HG03378 (cell line): Measurements from ENCODE around the gene CAMK1G.

Experiments
- ATAC-seq: cut with Tn5 transposase; IDR thresholded peaks from one replicate; pipeline ENCODE4 v1.9.1; 2021; ENCODE audit warnings: mild to moderate bottlenecking, moderate library complexity; ENCODE audit not compliant: unreplicated experiment

CAMK1G gene

DNA sequence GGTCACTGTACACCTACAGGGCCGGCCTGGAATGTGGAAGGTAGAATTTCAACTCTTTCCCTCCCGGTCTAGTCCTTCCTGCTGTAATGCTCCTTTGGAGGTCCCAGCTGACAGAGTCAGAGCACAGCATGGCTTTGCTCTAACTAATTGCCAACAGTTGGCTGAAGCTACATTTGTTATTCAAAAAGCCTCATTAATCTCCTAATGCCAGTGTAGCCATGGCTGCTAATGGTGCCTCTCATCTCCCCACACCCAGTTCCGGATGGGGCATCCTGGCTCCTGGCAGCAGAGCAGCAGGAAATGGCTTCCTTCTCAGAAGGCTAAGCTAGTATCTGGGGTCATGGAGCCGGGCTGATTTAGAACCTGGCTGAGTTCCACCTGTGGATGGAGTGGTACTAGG is 18.7 kb upstream of the CAMK1G start:
- ATAC-seq: no peak

DNA sequence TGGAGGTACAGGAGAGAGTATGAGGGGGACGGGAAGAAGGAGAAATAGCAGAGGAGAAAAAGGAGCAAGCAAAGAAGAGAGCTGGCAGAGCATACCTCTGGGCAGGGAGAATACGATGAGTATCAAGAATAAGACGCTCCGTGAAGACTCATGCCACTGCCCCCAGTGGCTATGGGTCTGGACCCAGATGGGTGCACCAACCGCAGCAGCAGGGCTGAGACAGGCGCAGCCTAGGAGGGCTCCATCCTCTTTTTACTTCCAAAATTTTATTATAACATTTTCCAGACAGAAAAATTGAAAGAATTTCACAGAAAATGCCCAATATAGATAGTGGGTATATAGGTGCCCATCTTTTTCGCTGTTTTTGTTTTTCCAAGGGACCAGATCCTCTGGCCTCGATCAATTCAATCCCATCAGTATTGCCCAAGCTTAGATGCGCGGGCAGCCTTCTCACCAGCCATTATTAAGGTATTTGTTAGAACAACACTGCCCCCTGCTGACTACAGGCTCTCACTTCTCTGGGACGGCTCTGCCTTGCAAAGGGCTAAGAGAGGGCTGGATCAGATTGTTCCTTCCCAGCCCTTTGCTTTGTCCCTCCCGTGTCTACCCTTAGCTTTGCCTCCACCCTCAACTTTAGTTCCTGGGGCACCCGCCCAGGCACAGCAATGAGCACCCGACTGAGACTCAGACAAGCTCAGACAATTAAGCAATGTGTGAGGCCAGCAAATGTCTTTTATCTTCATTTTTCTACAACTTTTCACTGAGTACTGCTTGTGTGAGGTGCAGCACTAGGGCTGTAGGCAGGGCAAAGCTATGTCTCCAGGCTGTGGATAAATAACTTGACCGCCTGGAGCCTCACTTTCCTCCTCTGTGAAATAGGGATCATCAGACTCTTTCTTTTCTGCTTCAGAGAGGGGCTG is 17.5 kb upstream of the CAMK1G start:
- peak; percentile 88 for ATAC-seq

DNA sequence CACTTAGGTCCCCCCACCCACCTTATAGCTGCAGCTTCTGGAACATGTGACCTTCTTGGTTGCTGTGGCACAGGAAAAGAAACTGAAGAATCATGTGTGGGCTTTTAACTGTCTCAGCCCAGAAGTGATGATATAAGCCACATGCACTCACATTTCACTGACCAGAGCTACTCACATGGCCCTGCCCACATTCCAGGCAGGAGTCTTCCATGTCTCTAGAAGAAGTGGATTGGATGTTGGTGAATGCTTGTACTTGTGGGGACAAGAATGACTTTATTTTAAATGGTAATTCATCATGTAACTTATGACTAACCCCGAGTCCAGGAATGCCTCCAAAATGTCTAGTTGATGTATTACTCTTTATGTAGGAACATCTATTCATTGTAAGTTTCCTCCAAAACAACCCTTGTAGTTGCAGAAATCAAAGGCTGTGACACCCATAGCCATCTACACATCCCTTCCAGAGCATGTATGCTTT is 15.8 kb upstream of the CAMK1G start:
- ATAC-seq: no peak

DNA sequence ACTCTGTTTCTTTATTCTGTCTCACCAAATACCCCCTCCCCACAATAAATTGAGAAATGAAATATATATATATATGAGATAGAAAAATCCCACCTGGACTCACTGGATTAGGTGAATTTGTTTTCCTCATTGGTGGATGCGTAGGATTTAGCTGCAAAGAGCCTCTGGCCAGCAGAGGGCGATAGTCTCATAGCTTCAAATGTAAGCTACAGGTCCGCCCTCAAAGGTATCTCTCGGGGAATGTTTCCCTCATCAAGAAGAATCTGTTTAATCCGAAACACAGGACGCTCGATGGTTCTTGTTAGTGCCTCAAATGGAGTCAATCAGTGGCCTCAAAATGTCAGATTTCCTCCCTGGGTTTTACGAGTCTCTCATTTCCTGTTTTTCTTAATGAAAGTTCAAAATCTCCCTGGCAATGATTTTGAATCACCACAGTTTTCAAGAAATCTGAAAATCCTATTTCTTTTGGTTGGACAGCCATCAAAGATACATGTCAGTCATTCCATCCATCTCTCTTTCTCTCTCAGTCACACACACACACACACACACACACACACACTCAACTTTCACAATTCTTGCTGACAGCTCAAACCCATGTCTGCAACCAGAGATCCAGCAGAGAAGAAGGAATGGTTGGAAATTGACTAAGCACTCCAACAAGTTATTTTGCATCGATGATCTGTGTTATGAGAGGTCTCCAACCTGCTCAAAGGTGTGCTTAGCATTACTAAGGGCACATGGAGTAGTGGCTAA is 13.9 kb upstream of the CAMK1G start:
- no peak for ATAC-seq

DNA sequence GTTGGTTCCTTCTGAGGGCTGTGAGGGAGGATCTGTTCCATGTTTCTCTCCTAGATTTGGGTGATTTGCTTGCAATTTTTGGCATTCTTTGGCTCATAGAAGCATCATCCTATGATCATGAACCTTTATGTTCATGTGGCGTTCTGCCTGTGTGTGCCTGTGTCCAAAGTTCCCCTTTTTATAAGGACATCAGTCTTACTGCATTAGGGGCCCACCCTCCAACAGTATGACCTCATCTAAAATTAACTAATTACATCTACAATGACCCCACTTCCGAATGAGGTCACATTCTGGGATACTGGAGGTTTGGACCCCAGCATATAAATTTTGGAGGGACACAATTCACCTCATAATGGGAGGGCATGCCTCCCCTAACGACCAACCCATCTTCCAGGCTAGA is 12.8 kb upstream of the CAMK1G start:
- no peak for ATAC-seq

DNA sequence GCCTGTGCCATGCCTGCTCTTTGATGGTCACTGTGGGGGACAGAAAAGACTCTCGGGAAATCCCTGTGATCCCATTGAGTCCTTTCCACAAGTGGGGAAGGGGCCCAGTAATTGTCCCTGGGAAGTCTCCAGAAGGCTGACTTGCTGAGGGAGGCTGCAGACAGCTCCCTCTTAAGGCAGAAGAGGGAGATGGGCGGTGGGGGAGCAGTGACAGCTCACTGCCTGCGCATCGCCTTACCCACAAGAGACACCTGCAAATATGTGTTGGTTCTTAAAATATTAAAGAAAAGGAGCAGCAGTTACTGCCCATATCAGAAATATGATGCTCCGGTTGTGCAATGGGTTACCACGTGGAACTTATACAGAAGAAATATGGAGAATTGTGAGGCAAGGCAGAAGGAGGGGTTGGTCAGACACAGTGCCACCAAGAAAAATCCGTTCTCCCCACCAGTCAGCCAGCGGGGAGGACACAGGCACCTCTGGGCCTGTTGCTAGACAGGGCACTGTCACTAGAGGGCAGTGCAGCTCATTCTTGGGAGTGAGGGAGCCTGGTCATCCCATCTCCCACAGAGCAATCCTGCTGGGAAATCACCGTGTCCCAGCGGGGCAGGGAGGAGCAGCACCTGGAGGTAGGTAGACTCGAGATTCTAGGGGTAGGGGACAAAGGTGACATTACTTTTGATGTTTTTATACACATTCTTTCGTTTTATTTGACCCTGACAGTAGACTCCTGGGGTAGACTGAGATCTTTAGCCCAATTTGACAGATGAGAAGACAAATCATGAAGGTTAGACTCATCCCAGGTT is 6.9 kb upstream of the CAMK1G start:
- ATAC-seq: peak; percentile 78

DNA sequence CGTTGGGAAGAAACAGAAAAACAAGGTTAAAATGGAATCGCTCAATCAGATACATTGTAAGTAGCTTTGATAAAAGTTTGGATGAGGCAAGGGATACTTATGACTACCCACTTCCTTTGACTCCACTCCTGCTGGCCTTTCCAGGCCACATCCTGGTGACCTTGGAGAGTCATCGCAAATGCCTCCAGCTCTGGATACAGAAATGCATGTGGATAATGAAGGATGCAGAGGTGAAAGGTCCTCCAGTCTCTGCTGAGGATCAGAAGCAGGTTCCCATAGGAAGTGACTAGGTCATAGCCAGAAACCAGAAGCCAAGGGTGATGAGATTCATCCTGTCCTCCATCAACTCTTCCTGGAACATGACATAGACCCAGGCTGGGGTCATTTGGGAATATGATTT is 6.2 kb upstream of the CAMK1G start:
- no peak for ATAC-seq

DNA sequence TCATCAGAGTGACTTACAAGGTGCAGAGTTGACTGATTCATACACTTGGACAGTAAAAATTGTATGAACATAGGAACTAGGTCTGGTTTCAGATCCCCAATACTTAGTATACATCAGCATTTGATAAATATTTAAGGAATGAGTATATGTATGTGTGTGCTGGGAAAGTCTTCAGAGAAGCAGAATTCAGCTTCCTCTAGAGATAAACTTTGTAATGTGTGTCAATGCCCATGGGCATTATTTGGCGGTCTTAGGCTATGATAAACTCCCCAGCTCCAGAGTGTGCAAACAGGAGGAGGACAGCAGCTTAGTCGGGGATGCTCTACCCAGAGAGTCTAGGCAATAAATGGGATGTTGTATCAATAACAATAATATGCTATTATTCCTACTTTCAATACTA is 2.9 kb upstream of the CAMK1G start:
- no peak for ATAC-seq

DNA sequence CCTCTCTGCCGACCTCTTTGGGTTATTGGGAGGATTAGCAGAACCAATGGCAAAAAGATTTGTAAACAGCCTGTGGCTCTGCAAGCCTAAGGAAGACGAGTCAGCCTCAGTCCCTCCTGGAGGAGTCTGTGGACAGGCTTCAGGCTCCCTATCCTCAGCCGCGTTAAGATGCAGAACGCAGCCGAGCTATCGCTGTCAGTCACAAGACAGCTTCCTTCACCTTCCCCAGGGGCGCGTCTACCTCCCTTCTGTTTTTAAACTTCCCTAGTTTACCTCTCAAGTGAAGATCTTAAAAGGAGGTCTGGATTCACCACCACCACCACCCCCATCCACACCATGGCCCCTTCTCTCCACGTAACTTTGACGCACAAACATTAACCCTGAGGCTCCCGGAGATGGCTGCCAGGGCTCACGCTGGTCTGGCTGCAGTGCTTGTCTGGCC is 738 bp downstream of the CAMK1G start:
- ATAC-seq: no peak

DNA sequence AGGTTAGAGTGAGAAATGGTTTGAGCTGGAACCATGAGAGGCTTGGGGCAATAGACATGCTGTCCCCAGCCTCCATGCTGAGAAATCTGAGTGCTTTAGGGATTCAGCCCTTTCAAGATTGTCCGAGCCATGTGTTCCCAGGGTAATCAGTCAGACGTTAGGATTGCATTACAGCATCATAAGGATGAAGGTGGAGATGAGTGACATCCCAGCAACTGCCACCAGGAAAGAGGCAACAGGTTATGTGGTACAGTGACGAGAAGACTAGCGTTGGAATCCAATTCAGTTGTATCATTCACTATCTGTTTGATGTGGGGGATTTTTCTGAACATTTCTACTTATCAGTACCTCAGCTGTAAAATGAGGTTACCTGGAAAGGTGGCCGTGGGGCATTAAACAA is 1.7 kb downstream of the CAMK1G start:
- no peak for ATAC-seq

DNA sequence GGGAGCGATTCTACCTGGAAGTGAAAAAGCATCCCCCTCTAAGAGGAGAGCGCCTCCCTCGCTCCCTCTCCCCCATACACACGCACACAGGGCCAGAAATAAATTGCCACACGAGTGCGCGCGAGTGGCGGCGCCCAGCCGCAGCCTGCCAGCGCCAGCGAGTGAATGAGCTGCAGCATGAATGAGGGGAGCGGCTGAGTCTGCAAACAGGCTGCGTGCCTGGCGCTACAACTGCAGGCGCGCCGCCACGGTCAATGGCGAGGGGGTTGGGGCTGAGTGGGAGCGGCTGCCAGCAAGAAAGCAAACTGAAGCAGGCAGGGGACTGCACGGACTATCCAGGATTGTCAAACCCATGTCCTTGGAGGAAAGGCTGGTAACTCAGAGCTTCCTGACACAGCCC is 2.2 kb downstream of the CAMK1G start:
- no peak for ATAC-seq

DNA sequence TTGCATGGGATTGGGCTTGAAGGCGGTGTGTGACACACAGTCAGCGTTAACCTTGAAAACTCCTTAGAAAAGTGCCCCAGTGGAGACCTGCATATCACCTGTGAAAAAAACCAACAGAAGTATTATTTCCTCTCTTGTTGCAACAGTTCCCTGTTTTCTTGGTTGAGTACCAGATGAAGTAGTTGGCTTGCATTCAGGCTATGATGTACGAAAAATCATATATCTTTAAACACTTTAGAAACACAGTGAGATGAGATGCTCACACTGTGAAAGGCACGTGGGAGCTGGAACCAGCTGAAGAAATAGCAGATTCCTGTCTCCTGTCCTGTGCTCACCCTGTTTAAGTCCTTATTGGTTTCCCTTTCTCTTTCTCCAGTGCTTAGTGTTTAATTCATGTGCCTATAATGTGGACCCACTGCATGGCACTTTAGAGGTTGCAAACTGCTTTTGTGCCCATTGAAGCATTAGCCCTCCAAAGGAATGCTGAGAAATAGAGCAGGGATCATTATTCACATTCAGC is 2.8 kb downstream of the CAMK1G start:
- no peak for ATAC-seq

DNA sequence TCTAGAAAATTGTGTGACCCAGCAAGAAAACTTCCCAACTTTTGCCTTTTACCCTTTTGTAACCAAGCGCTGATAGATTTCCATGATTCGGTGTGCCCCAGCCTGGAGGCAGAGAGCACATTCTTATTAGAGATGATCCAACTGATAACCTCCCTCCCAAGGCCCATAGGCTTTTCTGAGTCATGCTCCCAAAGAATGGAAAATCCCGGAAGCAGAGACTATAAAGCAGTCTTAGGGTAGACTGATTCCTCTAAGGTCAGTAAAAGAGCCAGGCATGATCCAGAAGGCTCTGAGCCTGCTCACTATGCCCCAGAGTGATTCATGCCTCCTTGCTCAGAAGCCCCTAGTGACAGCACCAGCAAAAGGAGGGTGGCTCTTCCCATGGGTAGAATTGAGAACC is 4.3 kb downstream of the CAMK1G start:
- ATAC-seq: no peak

DNA sequence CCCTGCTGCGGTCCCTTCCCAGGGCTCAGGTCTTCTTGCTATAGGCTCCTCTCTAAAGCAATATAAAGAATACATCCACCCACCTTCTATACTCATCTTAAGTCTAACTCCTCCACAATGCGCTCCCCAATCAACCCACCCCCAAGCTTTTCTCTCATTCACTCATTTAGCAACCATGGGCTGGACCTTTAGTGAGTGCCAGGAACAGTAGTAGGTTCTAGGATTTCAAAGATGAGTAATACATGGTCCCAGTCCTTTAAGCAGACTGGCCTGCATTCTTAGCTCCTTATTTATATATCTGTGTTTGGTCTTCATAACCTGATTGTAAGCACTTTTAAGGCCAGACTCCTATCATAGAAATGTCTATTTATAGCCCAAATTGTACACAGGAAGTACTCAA is 5.9 kb downstream of the CAMK1G start:
- ATAC-seq: no peak

DNA sequence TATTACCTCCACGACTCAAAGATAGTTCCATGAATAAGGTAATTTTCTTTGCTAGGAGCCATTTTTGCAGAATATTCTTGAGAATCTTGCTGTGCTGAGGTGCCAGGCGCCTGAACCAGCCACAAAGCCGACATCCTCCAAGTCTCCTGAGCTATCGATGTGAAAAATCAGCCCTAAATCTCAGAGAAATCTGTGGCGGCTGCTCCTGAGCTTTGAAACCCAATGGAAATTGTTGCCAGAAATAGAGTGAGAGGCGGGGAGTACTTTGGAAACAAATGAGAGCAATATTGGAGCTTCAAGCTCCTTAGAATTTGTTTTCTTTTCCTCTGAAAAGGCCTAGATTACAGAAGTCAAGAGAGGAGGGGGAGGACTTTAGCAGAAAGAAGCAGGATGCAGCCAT is 6.3 kb downstream of the CAMK1G start:
- no peak for ATAC-seq

DNA sequence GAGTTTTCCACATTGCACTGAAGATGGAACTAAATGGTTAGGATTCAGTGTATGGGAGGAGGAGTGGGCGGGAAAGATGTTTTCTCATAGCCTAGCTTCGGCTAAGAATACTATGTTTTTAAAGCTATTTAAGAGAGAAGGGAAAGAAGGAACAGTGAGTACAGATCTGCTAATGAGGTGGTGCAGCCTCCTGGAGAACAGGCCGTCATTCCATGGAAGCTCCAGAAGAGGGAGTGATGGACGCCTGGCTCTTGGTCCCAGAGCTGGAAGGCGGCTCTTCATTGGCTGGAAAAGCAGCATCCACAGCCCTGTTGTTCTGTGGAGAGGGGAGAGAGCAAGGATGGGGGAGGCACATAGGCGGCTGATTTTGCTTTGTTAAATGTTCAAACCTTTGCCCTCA is 6.9 kb downstream of the CAMK1G start:
- ATAC-seq: no peak

DNA sequence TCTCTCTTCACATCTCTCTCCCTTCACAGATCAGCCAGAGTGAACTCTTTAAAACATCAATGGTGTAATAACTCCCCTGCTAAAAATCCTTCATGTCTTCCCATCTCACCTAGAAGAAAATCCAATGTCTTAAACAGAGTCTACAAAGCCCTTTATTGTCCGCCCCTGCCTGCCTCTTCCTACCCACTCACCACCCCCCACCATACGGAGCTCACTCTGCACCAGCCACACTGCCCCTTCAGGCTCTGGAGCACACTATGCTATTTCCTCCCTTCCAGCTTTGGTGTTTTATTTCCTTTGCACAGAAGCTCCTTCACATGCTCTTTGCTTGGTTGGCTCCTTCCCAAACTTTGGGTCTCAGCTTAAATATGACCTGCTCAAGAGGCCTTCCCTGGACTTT is 10.2 kb downstream of the CAMK1G start:
- ATAC-seq: no peak

DNA sequence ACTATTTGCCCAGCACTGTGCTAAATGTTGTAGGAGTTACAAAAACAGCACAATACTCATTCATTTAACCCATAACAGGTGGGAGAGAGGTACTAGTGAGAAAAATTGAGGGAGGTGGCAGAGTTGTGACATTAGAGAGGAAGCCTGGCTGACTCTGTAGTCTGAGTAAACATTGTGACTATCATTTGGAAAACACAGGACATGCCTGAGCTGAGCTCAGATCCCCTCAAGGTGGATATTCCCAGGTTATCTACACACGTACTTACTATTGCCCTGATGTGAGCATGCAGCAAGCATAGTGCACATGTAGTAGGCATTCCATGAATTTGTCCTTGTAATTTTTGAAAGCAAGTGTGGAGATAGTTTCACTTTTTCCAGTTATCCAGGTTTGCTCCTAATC is 10.9 kb downstream of the CAMK1G start:
- ATAC-seq: no peak

DNA sequence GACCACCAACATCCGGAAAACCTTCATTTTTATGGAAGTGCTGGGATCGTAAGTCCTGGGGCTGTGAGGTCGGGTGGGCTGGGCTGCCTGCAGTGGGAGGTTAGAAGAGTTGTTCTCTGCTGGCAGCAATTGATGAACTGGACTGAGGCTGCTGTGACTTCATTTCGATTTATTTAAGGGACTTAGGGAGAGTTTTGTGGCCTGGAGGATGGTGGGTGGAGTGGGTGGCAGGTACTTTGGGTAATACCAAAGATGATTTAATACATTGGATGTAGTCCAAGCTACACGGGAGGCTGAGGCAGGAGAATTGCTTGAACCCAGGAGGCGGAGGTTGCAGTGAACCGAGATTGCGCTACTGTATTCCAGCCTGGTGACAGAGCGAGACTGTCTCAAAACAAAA is 11.5 kb downstream of the CAMK1G start:
- ATAC-seq: no peak

DNA sequence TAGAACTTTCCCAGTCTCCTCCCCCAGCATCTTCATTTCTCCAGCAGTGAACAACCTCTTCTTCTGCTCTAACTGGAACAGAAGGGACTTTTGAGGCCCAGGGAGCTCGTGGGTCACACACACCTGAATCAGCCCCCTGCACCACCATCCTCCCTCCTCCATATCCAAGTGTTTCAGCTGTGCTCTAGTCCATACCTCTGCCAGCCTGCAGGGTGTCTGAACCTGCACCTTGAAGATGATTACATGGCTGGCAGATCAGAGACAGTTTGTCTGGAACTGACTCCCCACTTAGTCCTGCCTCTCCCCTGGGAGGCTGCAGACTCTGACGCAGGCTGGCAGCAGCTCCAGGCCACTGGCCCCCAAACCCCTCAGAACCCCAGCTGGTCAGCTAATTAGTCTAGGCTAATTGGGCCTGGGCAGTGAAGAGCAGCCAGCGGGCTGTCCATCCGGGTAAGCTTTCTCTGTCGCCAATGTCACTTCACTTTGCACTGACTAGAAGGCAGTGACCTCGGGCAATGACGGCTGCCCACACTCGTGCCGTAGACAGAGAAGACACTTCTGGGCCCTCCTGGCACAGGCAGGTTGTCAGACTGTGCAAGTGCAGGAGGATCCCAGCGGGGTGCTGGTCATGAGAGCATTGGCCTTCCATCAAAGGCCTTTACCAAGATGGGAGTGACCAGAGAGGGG is 12.2 kb downstream of the CAMK1G start:
- no peak for ATAC-seq
